HG03045 (cell line): ENCODE data around the gene EML5.
"Not testable (repeated sequence)": the region's sequence is repeated elsewhere in the genome, so short reads cannot be mapped to it uniquely, and the experiment has no call there.

ENCODE experiments used
- ATAC-seq: cut with Tn5 transposase; IDR thresholded peaks from one replicate; pipeline ENCODE4 v1.9.1; 2021; ENCODE audit warnings: mild to moderate bottlenecking, moderate library complexity; ENCODE audit not compliant: unreplicated experiment

EML5 gene

GRCh38 chr14:88804477-88804876, 11.7 kb upstream of the EML5 start:
- no peak for ATAC-seq

- ATAC-seq = no peak
Measured at GRCh38 chr14:88804035-88804434, 11.3 kb upstream of the EML5 start.

GRCh38 chr14:88802596-88802995, 9.8 kb upstream of the EML5 start:
- no peak for ATAC-seq

- ATAC-seq = no peak
Measured at GRCh38 chr14:88799522-88799921, 6.8 kb upstream of the EML5 start.

- no peak for ATAC-seq
Measured at GRCh38 chr14:88798156-88798555, 5.4 kb upstream of the EML5 start.

GRCh38 chr14:88793259-88793625, 489 bp upstream of the EML5 start:
- ATAC-seq = no peak

GRCh38 chr14:88791629-88792472, 902 bp downstream of the EML5 start:
- ATAC-seq = peak; percentile 8

- no peak for ATAC-seq
Measured at GRCh38 chr14:88791252-88791621, 1.5 kb downstream of the EML5 start.

GRCh38 chr14:88790501-88791251, 2.1 kb downstream of the EML5 start:
- no peak for ATAC-seq

GRCh38 chr14:88789573-88789972, 3.2 kb downstream of the EML5 start:
- ATAC-seq = not testable (repeated sequence)

GRCh38 chr14:88786715-88787114, 6.0 kb downstream of the EML5 start:
- no peak for ATAC-seq

- ATAC-seq = no peak
Measured at GRCh38 chr14:88785911-88786310, 6.8 kb downstream of the EML5 start.

GRCh38 chr14:88775532-88775931, 17.2 kb downstream of the EML5 start:
- no peak for ATAC-seq

GRCh38 chr14:88770736-88771135, 22.0 kb downstream of the EML5 start:
- ATAC-seq = no peak

- ATAC-seq = no peak
Measured at GRCh38 chr14:88765130-88765529, 27.6 kb downstream of the EML5 start.

- ATAC-seq = no peak
Measured at GRCh38 chr14:88753873-88754272, 38.9 kb downstream of the EML5 start.

- no peak for ATAC-seq
Measured at GRCh38 chr14:88750945-88751344, 41.8 kb downstream of the EML5 start.

GRCh38 chr14:88750413-88750812, 42.3 kb downstream of the EML5 start:
- ATAC-seq = no peak

GRCh38 chr14:88749139-88749538, 43.6 kb downstream of the EML5 start:
- no peak for ATAC-seq

GRCh38 chr14:88748288-88748687, 44.5 kb downstream of the EML5 start:
- no peak for ATAC-seq

GRCh38 chr14:88746052-88746451, 46.7 kb downstream of the EML5 start:
- ATAC-seq = no peak

- no peak for ATAC-seq
Measured at GRCh38 chr14:88737245-88737644, 55.5 kb downstream of the EML5 start.
